Measurements from ENCODE around the gene FOXE3.

FOXE3 gene

GRCh38 chr1:47423872-47424271 is 7.8 kb downstream of the FOXE3 start:
- no peak for TF ChIP-seq CTCF (IDR thresholded peaks at IDR 0.05; ENCODE audit: insufficient read depth, low read length, missing control alignments)
- ChIA-PET CTCF (interaction anchor here (0.9 to 22.8 kb wide), 13 partner anchors 9 to 287 kb away, joined by 3 to 535 read pairs (median 5); partner anchors contain the start of genes FOXD2 and PDZK1IP1), POLR2A (interaction anchor here (1.0 kb wide), 1 partner anchor 14 kb away, joined by 3 read pairs; the partner anchor contains the start of gene FOXD2)
- no peak for DNase-seq (ENCODE audit: low read depth, low spot score)
- no peak overlapping the region for H3K4me3 ChIP-seq (ENCODE audit: low read depth, low read length)

GRCh38 chr1:47424336-47424982 is 8.4 kb downstream of the FOXE3 start:
- no peak overlapping the region for H3K4me3 ChIP-seq (ENCODE audit: low read depth, low read length)
- DNase-seq (ENCODE audit: low read depth, low spot score) = no peak
- peak; percentile 67 for TF ChIP-seq CTCF (IDR thresholded peaks at IDR 0.05; ENCODE audit: insufficient read depth, low read length, missing control alignments)
- CTCF ChIA-PET = interaction anchor here (1.0 to 22.8 kb wide), 12 partner anchors 10 to 302 kb away, joined by 3 to 535 read pairs (median 6); partner anchors contain the start of gene FOXD2
- POLR2A ChIA-PET = no interaction called here

GRCh38 chr1:47431534-47431933 is 15.4 kb downstream of the FOXE3 start:
- POLR2A ChIA-PET = interaction anchor here (0.5 to 0.7 kb wide), 2 partner anchors 24 to 102 kb away, joined by 3 read pairs; no protein-coding TSS in a partner anchor
- CTCF ChIA-PET = interaction anchor here (0.8 to 22.8 kb wide), 23 partner anchors 5 to 472 kb away, joined by 3 to 535 read pairs (median 4); partner anchors contain the start of gene CMPK1
- no peak for TF ChIP-seq CTCF (IDR thresholded peaks at IDR 0.05; ENCODE audit: insufficient read depth, low read length, missing control alignments)
- H3K4me3 ChIP-seq (ENCODE audit: low read depth, low read length) = no peak overlapping the region
- DNase-seq (ENCODE audit: low read depth, low spot score) = no peak

- peak; percentile 87 for TF ChIP-seq CTCF (IDR thresholded peaks at IDR 0.05; ENCODE audit: insufficient read depth, low read length, missing control alignments)
- ChIA-PET CTCF (interaction anchor here (0.6 to 22.8 kb wide), 26 partner anchors 6 to 471 kb away, joined by 3 to 535 read pairs (median 4); partner anchors contain the start of gene CMPK1), POLR2A (interaction anchor here (0.7 kb wide), 1 partner anchor 101 kb away, joined by 3 read pairs; no protein-coding TSS in a partner anchor)
- DNase-seq (ENCODE audit: low read depth, low spot score) = no peak
- H3K4me3 ChIP-seq (ENCODE audit: low read depth, low read length) = peak overlapping the region; percentile 33
Measured at GRCh38 chr1:47432071-47433036, 16.3 kb downstream of the FOXE3 start.

GRCh38 chr1:47433037-47433421 is 16.9 kb downstream of the FOXE3 start:
- no peak for DNase-seq (ENCODE audit: low read depth, low spot score)
- no peak for TF ChIP-seq CTCF (IDR thresholded peaks at IDR 0.05; ENCODE audit: insufficient read depth, low read length, missing control alignments)
- POLR2A ChIA-PET = no interaction called here

More at GRCh38 chr1:47433037-47433421, 16.9 kb downstream of the FOXE3 start:
- no peak overlapping the region for H3K4me3 ChIP-seq (ENCODE audit: low read depth, low read length)
- CTCF ChIA-PET = interaction anchor here (0.6 to 22.8 kb wide), 24 partner anchors 7 to 470 kb away, joined by 3 to 535 read pairs (median 6); partner anchors contain the start of gene CMPK1

Measured in AG04449 (cell line).